Activated naive CD4-positive, alpha-beta T cell treated with anti-CD3 and anti-CD28 coated beads, Interleukin-2, amount 50 U/mL, for 72 hours (primary cell): Measurements from ENCODE around the gene RBP4. TPM values are rescaled to one million over a fixed set of nuclear protein-coding genes. Genes with fewer than 3 reads are reported as not detected.

ENCODE experiments used
- ATAC-seq, 2 donors: fragments of 150-1000 bp; cut with Tn5 transposase; 2 replicates each; pipeline ENCODE4 v1.10.0; 2021; ENCODE audit warnings: mild to moderate bottlenecking in 2 of 2, moderate library complexity in 2 of 2
- DNase-seq, 2 donors: peaks; one replicate each; pipeline ENCODE4 v3.0.0; 2021 to 2022; ENCODE audit warnings: low spot score in 2 of 2
- H3K27ac Mint-ChIP-seq, 2 donors: one replicate each; pipeline ENCODE4 v1.8.0; 2022; ENCODE audit warnings: mild to moderate bottlenecking in 2 of 2, mixed read lengths in 2 of 2
- H3K36me3 Mint-ChIP-seq, 2 donors: one replicate each; pipeline ENCODE4 v1.8.0; 2022; ENCODE audit warnings: mixed read lengths in 2 of 2
- H3K9me3 Mint-ChIP-seq, 2 donors: one replicate each; pipeline ENCODE4 v1.8.0; 2022; ENCODE audit warnings: mixed read lengths in 2 of 2
- total RNA-seq, 2 donors: library from RNA; stranded (reverse); gene quantifications; one replicate each; pipeline ENCODE4 v1.2.3, GENCODE V29; 2022

Gene RBP4
- total RNA-seq, 2 donors from 2014 or later = not detected

GRCh38 chr10:93600446-93601145, 439 bp downstream of the RBP4 start:
- Mint-ChIP-seq H3K9me3 (no peaks in the 10 kb centered on the region), H3K27ac (no peak overlapping the region), H3K36me3 (peaks cover 0 to 4% of the 10 kb centered on the region in 2 donors)
- DNase-seq = no peak
- no peak for ATAC-seq

DNA sequence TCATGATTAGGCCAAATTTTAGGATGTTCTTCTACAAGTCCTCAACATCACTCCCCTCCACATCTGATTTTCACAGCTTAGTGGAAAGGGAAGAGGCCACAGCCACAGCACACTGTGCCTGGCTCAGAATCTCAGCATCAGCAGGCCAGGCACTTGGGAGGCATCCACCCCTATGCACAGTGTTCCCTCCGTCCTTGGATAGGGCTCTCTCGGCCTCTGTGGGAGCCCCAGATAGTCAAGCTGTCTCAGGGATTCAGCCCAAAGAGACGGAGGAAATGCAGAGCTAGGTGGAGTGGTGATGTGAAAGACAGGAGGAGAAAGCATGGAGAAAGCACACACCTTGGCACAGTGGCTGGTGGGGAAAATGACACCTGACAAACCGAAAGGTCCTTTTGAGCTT, 1.3 kb downstream of the RBP4 start:
- no peak overlapping the region for H3K27ac Mint-ChIP-seq
- no peak for DNase-seq
- no peak for ATAC-seq
- peaks cover 0 to 4% of the 10 kb centered on the region in 2 donors for H3K36me3 Mint-ChIP-seq
- no peaks in the 10 kb centered on the region for H3K9me3 Mint-ChIP-seq

- no peak for ATAC-seq
- Mint-ChIP-seq H3K27ac (no peak overlapping the region), H3K36me3 (peaks cover 0 to 4% of the 10 kb centered on the region in 2 donors), H3K9me3 (no peaks in the 10 kb centered on the region)
- DNase-seq = no peak
Measured at GRCh38 chr10:93599335-93599734, 1.7 kb downstream of the RBP4 start.

DNA sequence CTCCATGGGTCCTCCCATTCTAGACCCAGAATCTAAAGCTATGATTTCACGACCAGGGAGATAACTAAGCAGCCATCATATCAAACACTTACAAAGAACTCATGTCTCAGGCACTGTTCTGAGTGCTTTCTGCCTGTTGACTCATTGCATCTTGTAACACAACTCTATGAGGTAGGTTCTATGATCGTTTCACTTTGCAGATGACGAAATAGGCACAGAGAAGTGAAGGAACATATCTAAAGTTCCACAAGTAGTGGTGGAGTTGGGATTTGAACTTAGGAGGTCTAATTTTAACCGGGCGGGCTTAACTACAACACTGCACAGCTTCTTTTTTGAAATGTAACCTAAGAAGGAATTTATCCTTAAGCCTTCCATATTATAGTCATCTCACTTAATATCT, 2.9 kb downstream of the RBP4 start:
- H3K9me3 Mint-ChIP-seq = no peaks in the 10 kb centered on the region
- DNase-seq = no peak
- no peak overlapping the region for H3K27ac Mint-ChIP-seq
- peaks cover 0 to 4% of the 10 kb centered on the region in 2 donors for H3K36me3 Mint-ChIP-seq
- no peak for ATAC-seq

GRCh38 chr10:93597075-93597599, 3.9 kb downstream of the RBP4 start:
- no peak for ATAC-seq

DNA sequence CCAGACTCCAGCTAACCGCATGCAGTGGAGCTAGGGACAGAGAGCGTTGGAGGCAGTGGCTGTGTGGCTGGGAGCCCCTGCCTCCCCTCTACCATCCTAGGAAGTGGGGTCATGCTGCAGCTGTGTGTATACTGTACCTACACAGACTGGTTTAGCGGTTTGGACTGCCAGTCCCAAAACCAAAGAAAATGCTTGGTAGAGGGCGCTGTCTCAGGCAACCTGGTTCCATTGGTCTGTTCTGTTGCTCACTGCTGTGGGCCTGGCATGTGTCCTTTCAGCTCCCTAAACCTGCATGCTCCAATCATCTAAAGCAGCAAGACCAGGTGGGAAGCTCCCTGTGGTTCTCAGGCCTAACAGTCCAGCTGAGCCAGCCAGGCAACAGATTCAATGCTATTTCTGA, 4.5 kb downstream of the RBP4 start:
- H3K9me3 Mint-ChIP-seq = no peaks in the 10 kb centered on the region
- H3K36me3 Mint-ChIP-seq = peaks cover 0 to under 1% of the 10 kb centered on the region in 2 donors
- no peak overlapping the region for H3K27ac Mint-ChIP-seq
- no peak for ATAC-seq
- DNase-seq = no peak

More at GRCh38 chr10:93597075-93597599, 3.9 kb downstream of the RBP4 start:
- no peak for DNase-seq
- peaks cover 0 to 4% of the 10 kb centered on the region in 2 donors for H3K36me3 Mint-ChIP-seq
- no peak overlapping the region for H3K27ac Mint-ChIP-seq
- H3K9me3 Mint-ChIP-seq = no peaks in the 10 kb centered on the region

- DNase-seq (no peak), ATAC-seq (no peak)
- Mint-ChIP-seq H3K9me3 (no peaks in the 10 kb centered on the region), H3K36me3 (no peaks in the 10 kb centered on the region), H3K27ac (no peak overlapping the region)
Measured at GRCh38 chr10:93595378-93596161, 5.5 kb downstream of the RBP4 start.

DNA sequence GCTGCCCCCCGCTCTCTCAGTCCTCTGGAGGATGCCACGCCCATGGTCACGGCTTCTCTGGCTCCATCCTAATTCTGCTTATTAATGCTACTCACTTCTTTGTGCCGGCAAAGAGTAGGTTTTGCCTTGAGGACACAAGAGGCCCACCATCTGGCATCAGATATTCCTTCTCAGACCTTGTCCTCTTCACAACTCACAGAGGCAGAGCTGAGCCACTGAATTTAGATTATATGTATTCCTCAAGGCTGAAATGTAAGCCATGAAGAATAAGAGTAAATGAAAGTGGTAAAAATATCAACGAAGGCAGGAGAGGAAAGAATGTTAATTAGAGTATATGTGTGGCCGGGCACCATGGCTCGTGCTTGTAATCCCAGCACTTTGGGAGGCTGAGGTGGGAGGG, 6.5 kb downstream of the RBP4 start:
- H3K36me3 Mint-ChIP-seq = no peaks in the 10 kb centered on the region
- no peaks in the 10 kb centered on the region for H3K9me3 Mint-ChIP-seq
- no peak for DNase-seq
- ATAC-seq = no peak
- no peak overlapping the region for H3K27ac Mint-ChIP-seq

DNA sequence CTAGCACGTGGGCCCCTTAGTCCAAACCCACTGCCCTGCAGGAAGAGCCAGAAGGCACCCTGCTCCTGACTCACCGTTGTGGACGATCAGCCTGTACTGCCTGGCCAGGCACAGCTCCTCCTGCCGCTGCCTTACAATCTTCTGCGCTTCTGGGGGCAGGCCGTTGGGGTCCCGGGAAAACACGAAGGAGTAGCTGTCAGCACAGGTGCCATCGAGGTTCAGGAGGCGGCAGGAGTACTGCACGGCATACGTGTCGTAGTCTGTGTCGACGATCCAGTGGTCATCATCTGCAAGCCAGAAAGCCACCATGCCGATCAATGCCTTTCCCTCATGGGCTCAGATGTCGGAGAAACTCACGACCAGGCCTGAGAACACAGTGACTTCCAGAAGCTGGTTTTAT, 7.3 kb downstream of the RBP4 start:
- Mint-ChIP-seq H3K27ac (no peak overlapping the region), H3K9me3 (no peaks in the 10 kb centered on the region), H3K36me3 (no peaks in the 10 kb centered on the region)
- DNase-seq (no peak), ATAC-seq (no peak)

- Mint-ChIP-seq H3K9me3 (no peaks in the 10 kb centered on the region), H3K36me3 (no peaks in the 10 kb centered on the region), H3K27ac (no peak overlapping the region)
- no peak for ATAC-seq
- DNase-seq = no peak
Measured at GRCh38 chr10:93593254-93593653, 7.8 kb downstream of the RBP4 start.

- H3K9me3 Mint-ChIP-seq = no peaks in the 10 kb centered on the region
- DNase-seq = no peak
- H3K36me3 Mint-ChIP-seq = no peaks in the 10 kb centered on the region
- ATAC-seq = no peak
- H3K27ac Mint-ChIP-seq = no peak overlapping the region
Measured at GRCh38 chr10:93591065-93591808, 9.8 kb downstream of the RBP4 start.

DNA sequence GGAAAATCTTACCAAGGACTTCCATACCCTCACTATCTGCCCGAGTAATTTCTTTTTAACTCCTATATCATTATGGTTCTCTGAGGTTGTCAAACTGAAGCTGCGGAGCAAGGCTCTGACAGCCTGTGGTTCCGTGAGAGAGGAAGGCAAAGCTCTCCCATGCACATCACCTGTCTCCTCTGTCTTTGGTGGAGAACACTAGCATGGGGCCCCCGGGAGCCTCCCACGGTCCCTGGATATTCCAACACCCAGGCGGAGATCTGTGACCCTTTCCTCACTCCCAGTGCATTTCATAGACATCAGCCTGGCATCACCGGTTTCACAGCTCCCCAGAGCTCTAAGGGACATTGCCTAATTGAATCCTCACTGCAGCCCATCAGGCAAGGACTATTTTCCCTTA, 10.4 kb downstream of the RBP4 start:
- H3K27ac Mint-ChIP-seq = no peak overlapping the region
- no peak for DNase-seq
- no peaks in the 10 kb centered on the region for H3K9me3 Mint-ChIP-seq

DNA sequence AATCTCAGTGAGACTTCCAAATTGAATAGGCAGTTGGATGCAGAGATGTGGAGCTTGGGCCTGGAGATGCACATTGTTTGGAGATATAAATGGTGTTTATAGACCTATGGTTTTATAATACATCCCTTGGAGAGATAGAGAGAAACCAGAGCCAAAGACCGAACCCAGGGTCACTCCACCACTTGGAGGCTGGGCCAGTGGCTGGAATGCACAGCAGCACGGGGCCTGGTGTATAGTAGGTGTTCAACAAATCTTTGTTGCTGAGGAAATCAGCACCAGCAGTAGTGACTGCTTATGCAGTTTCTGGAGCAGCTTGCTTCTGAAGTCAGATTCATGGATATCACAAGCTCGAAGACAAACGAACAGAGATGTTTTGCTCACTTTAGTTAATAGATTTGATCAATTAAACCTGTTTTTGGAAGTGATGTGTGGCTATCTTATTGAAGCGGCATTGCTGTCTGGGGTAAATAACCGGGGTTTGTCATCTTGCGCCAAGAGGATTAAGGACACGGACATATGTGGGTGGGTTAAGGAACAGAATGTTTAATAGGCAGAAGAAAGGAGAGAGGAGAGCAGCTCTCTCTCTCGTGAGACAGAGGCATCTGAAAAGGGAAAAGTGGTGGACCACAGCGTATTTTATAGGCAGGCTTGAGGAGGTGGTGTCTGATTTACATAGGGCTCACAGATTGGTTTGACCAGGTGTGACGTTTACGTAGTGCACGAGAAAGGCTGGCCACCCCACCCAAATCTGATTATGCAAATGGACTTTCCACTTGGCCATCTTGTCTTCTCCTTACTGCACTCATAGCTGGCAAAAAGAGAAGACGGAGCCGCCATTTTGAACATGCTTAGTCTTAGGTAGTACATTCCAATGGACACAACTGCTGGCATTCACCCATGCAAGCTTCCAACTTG, 11.1 kb downstream of the RBP4 start:
- Mint-ChIP-seq H3K27ac (no peak overlapping the region), H3K9me3 (no peaks in the 10 kb centered on the region), H3K36me3 (no peaks in the 10 kb centered on the region)
- DNase-seq (no peak), ATAC-seq (no peak)

More for the DNA sequence above, 10.4 kb downstream of the RBP4 start:
- ATAC-seq = no peak
- no peaks in the 10 kb centered on the region for H3K36me3 Mint-ChIP-seq

- H3K36me3 Mint-ChIP-seq = peaks cover 0 to 5% of the 10 kb centered on the region in 2 donors
- peaks cover 2 to 5% of the 10 kb centered on the region in 2 donors for H3K9me3 Mint-ChIP-seq
- H3K27ac Mint-ChIP-seq = no peak overlapping the region
- ATAC-seq (no peak), DNase-seq (no peak)
Measured at GRCh38 chr10:93584445-93584844, 16.6 kb downstream of the RBP4 start.

GRCh38 chr10:93580828-93581227, 20.2 kb downstream of the RBP4 start:
- Mint-ChIP-seq H3K9me3 (peaks cover 6 to 8% of the 10 kb centered on the region in 2 donors), H3K36me3 (peaks cover 0 to 5% of the 10 kb centered on the region in 2 donors), H3K27ac (no peak overlapping the region)
- DNase-seq (no peak), ATAC-seq (no peak)
